ENCODE measurements around the gene COL23A1.
"Not testable (repeated sequence)": the region's sequence is repeated elsewhere in the genome, so short reads cannot be mapped to it uniquely, and the experiment has no call there.

The COL23A1 gene

GRCh38 chr5:178376921-178377582 lies 213.1 kb downstream of the COL23A1 start:
- no peak for DNase-seq (ENCODE audit: low spot score)

DNA sequence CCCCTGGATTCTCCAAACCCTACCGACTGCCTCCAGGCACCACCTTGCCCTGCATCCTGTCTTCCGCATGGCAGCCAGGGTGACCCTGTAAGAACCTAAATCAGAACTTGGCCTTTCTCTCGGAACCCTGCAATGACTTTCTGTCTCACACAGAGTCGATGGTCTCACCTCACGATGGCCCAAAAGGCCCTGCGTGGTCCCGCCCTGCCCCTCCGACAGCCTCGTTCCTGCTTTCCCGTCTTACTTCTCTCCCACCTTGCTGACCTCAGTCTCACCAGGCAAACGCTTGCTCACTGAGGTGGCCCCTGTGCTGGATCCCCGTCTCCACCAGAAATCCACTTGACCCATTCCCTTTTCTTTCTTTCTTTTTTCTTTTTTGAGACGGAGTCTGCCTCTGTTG lies 214.8 kb downstream of the COL23A1 start:
- no peak for DNase-seq (ENCODE audit: low spot score)

GRCh38 chr5:178373711-178374110 lies 216.5 kb downstream of the COL23A1 start:
- no peak for DNase-seq (ENCODE audit: low spot score)

GRCh38 chr5:178372142-178372571 lies 218.0 kb downstream of the COL23A1 start:
- no peak for DNase-seq (ENCODE audit: low spot score)

- DNase-seq (ENCODE audit: low spot score), result no peak
Measured at GRCh38 chr5:178371362-178372111, 218.7 kb downstream of the COL23A1 start.

DNA sequence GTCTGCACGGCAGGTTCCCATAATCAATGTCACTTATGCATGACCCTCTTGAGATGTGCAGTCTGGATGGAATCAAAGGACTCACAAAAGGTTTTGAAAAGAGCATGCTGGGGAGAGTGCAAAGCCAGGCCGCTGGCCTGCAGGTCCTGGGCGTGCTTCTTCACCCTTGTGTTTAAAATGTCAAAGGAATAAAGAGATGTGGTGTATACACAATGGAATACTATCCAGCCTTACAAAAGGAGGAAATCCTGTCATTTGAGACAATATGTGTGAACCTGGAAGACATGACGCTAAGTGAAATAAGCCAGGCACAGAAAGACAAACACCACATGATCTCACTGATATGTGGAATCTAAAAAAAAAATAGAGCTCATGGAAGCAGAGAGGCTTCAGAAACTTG lies 220.1 kb downstream of the COL23A1 start:
- no peak for DNase-seq (ENCODE audit: low spot score)

- not testable (repeated sequence) for DNase-seq (ENCODE audit: low spot score)
Measured at GRCh38 chr5:178369469-178369868, 220.7 kb downstream of the COL23A1 start.

DNA sequence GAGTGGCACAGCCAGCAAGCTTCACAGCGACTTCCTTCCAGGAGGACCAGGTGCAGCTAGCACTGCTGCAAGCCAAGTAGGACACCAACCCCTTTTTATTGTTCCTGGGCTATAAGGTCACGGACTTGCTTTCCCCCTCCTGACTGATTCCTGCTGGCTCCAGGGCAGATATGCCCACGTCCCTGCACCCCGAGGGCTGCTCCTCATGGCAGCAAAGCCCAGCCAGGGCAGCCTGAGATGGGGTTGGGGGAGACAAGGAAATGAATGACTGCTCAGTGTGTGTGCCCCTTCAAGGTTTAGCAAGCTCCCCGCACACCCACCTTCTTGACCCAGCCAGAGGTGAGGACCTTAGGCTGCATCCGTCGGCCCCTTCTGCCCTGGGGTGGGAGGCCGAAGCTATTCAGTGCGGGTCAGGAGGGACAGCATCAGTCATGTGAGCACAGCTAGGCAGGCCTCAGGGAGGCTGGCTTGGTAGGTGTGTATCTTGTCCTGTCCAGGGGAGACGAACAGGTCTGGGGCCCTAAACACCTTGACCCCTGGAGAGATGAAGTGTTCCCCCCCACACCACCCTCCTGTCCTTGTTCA lies 221.4 kb downstream of the COL23A1 start:
- no peak for DNase-seq (ENCODE audit: low spot score)

- no peak for DNase-seq (ENCODE audit: low spot score)
Measured at GRCh38 chr5:178368274-178368673, 221.9 kb downstream of the COL23A1 start.

- no peak for DNase-seq (ENCODE audit: low spot score)
Measured at GRCh38 chr5:178367736-178368120, 222.5 kb downstream of the COL23A1 start.

- no peak for DNase-seq (ENCODE audit: low spot score)
Measured at GRCh38 chr5:178366998-178367735, 223.0 kb downstream of the COL23A1 start.

DNA sequence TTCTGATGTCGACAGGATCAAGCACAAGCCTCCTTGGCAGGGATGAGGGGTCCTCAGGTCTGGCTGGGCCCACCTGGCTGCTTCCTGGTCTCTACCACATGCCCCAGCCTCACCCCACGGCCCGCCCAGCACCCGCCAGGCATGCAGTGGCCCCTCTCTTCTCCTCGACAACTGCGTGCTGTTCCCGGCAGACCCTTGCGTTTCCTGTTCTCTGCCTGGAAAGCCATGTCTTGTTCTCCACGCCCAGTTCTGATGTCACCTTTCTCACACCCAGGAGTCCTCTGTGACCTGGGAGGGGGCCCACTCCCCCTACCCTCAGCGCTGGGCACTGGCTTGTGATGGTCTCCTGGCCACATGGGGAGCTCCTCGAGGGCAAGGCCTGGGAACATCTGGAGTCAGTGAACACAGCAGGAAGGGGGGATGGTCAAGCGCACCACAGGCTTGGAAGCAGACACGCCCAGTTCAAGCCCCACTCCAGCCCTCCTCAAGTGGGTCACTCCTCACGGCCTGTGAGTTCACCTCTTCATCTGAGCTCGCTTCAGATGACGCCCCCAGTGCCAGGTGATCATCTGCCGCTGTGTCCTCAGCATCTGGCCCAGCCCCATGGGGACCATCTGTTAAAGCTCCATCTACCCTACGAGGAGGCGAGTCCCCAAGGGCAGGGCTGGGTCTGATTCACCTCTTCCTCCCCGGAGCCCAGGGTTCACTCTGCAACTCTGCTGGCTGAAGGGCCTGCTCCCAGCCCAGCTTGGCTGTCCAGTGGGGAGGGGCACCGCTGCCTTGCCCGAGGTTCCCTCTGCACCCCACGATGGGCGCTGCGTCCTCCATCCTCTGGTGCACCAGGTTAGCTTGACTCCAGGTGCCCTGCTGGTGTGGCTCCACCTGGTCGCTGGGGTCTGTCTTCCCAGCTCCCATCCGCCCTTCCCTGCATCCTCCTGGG lies 224.4 kb downstream of the COL23A1 start:
- DNase-seq (ENCODE audit: low spot score), result no peak

GRCh38 chr5:178364326-178364675 lies 225.9 kb downstream of the COL23A1 start:
- no peak for DNase-seq (ENCODE audit: low spot score)

DNA sequence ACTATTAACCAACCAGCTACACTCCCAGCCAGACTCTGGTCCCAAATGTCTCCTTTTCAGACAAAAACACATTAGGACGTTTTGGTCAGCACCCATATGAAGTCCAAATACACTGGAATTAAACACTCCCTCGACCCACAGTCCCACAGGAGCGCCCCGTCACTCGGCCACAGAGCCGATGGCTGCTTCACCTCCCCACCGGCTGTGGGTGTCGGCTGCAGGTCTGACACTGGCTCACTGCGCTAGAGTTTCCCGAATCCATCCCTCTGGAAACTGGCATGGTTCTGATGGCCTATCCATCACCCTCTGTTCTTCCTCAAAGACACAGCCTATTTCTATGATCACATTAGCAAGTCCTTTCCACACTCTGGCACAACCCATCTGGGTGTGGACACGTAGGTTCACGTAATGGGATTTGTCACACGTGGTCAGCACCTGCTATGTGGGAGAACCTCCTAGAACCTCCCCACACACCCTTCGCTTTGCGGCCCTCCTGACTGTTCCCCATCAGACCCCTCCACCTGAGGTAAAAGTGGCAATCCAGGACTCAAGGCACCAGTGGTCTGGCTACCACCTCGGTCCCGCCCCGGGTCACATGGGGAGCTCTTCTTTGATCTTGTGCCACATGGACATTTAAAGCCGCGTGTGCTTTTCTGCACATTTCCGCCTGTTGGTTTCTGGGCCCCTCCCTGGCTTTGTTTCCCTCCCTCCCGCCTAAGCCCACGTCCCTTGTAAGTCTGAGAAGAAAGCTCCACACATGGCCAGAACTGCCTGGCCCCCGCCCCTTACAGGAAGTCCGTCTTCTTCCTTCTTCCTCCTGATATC lies 226.5 kb downstream of the COL23A1 start:
- no peak for DNase-seq (ENCODE audit: low spot score)

DNA sequence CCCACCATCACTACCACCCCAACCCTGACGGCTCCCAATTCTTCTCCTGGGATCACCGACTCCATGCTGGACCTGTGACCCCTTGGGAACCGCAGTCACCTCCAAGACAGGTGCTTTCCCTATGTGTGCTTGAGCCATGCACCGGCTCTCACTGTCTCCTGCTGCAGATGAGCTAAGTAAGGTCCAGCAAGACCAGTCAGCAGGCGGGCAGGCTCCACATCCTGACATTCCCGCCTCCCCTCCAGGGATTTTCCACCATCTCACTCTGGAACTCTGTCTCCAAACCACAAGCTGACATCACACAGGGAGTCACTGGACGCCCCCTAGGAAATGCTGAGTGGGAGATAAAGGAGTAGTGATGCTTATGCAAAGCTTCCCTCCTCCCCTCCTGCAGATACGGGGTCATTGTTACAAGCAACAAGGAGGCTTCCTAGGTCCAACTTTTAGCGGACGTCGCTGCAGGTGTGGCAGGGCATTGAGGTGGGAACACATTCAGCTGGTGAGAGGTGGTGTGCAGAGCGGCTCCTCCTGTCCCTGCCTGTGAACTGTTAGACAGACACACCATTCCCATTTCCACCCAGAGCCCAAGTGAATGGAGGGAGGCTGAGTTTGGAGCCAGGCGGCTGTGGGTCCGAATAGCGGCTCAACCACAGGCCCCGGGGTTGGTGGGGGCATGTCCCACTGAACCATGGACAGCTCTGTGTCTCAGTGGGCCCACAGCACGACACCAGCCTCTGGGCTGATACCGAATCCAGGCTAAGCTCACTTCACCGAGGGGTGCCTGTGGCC lies 228.3 kb downstream of the COL23A1 start:
- no peak for DNase-seq (ENCODE audit: low spot score)

GRCh38 chr5:178360926-178361235 lies 229.3 kb downstream of the COL23A1 start:
- no peak for DNase-seq (ENCODE audit: low spot score)

DNA sequence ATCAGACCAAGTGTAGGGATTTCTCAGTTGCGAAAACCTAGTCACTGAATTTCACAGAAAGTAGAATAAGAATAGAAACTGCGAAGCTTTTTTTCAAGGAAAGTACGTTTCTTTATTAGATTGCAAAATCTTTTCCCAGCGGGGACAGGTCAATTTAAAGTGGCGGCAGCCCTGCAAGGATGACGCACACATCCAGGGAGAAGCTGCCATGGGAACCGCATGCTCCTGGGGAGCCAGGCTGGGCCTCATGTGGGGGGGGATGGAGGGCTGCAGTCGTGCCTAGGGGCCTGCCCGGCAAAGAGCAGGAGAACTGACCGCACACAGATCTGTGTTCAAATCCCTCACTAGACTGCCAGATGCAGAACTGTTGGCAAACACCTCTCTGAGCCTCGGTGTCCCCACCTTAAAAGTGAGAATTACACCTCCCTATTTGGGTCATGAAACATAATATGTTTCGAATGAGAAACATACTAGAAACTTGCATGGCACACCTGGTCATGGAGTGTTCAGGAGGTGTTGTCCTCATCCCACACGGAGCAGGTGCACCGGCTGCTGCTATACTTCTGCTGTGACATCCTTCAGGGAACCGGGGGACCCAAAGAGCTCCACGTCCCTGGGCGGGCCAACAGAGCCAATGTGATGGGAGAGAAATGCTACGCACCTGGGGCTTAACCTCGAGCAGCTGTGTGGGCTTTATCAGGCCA lies 229.8 kb downstream of the COL23A1 start:
- DNase-seq (ENCODE audit: low spot score), result no peak

GRCh38 chr5:178359738-178360137 lies 230.5 kb downstream of the COL23A1 start:
- DNase-seq (ENCODE audit: low spot score), result no peak

- no peak for DNase-seq (ENCODE audit: low spot score)
Measured at GRCh38 chr5:178357678-178358077, 232.5 kb downstream of the COL23A1 start.

Measured in activated CD4-positive, alpha-beta T cell treated with anti-CD3 and anti-CD28 coated beads, Interleukin-2, Interleukin-4, amounts not matched to agents 100 ng/mL and 50 ng/mL, durations not matched to agents 16 hours and 8 hours (primary cell).